Caco-2 (cell line): ENCODE results near the gene LRRC8E. TPM values are rescaled to one million over a fixed set of nuclear protein-coding genes. Genes with fewer than 3 reads are reported as not detected.

ENCODE experiments used
- BruUV-seq: library from RNA; stranded (reverse); fragments of 400-500 nt; replicated peaks from 2 replicates; lab custom pipeline; 2021; lab: Mats Ljungman, UMichigan
- CTCF ChIA-PET: fragments of 300-600 bp; sonication (Branson Sonifier 250); formaldehyde crosslinking; loops from one replicate; lab custom pipeline; 2022; ENCODE audit warnings: antibody characterized with exemption; lab: Charles Lee
- POLR2A ChIA-PET: fragments of 300-600 bp; sonication (Branson Sonifier 250); formaldehyde crosslinking; loops from one replicate; lab custom pipeline; 2022; ENCODE audit warnings: antibody characterized with exemption; lab: Charles Lee
- DNase-seq, 2 experiments: peaks; one replicate each; pipeline versions ENCODE4 v3.0.0 to v3.0.0-alpha.2; 2020 to 2022
- H3K27me3 ChIP-seq: replicated peaks from 2 replicates; pipeline ENCODE4 v1.6.0; 2011; ENCODE audit warnings: low read length; ENCODE audit not compliant: control insufficient read depth, insufficient read depth
- H3K36me3 ChIP-seq: 2 replicates; pipeline ENCODE4 v1.5.1; 2011; ENCODE audit warnings: low read length; ENCODE audit not compliant: control insufficient read depth, insufficient read depth
- H3K4me1 ChIP-seq: fragments of 250-450 bp; sonication (Bioruptor Pico); 2 replicates; pipeline ENCODE4 v1.5.1; 2020; ENCODE audit warnings: mild to moderate bottlenecking
- H3K4me3 ChIP-seq: 2 replicates; pipeline ENCODE4 v1.5.1; 2011; ENCODE audit warnings: low read depth, mild to moderate bottlenecking, control low read depth, low read length
- H3K9me3 ChIP-seq: fragments of 250-450 bp; sonication (Bioruptor Pico); 2 replicates; pipeline ENCODE4 v1.5.1; 2020; ENCODE audit warnings: mild to moderate bottlenecking, moderate library complexity
- H3K27ac Mint-ChIP-seq: one replicate; pipeline ENCODE4 v1.8.0; 2022; ENCODE audit warnings: mixed read lengths; ENCODE audit not compliant: unreplicated experiment
- H3K27me3 Mint-ChIP-seq: one replicate; pipeline ENCODE4 v1.8.0; 2022; ENCODE audit warnings: mixed read lengths; ENCODE audit not compliant: insufficient read depth, unreplicated experiment
- H3K36me3 Mint-ChIP-seq: one replicate; pipeline ENCODE4 v1.8.0; 2022; ENCODE audit warnings: mild to moderate bottlenecking, mixed read lengths; ENCODE audit not compliant: insufficient read depth, unreplicated experiment
- H3K4me1 Mint-ChIP-seq: one replicate; pipeline ENCODE4 v1.8.0; 2022; ENCODE audit warnings: low read depth, mixed read lengths; ENCODE audit not compliant: unreplicated experiment
- H3K4me3 Mint-ChIP-seq: one replicate; pipeline ENCODE4 v1.8.0; 2022; ENCODE audit warnings: mild to moderate bottlenecking, moderate library complexity, mixed read lengths; ENCODE audit not compliant: unreplicated experiment
- H3K9me3 Mint-ChIP-seq: one replicate; pipeline ENCODE4 v1.8.0; 2022; ENCODE audit warnings: mixed read lengths; ENCODE audit not compliant: unreplicated experiment
- CTCF ChIP-seq, 2 experiments: fragments of 200-600 bp in 1 of 2; IDR thresholded peaks; 1 replicate in 1 of 2; 2 replicates in 1 of 2; pipeline versions ENCODE4 v1.5.1 to v1.8.0; 2011 to 2022; ENCODE audit warnings: antibody characterized with exemption in 1 of 2, control low read depth in 1 of 2, inconsistent platforms in 1 of 2, low read depth in 1 of 2, low read length in 1 of 2, mild to moderate bottlenecking in 1 of 2, moderate library complexity in 1 of 2; ENCODE audit not compliant: insufficient read depth in 1 of 2, severe bottlenecking in 1 of 2, unreplicated experiment in 1 of 2
- intact Hi-C: fragments of 100-400 bp; cut with micrococcal nuclease; formaldehyde crosslinking; loops from one replicate; pipeline ENCODE4 v1.10.0; 2022; ENCODE audit not compliant: unreplicated experiment
- total RNA-seq: library from RNA; stranded (reverse); gene quantifications from 2 replicates; pipeline ENCODE4 v1.2.3, GENCODE V29; 2022

Gene LRRC8E
- total RNA-seq, 1 experiment from 2014 or later, result 6.7 TPM

DNA sequence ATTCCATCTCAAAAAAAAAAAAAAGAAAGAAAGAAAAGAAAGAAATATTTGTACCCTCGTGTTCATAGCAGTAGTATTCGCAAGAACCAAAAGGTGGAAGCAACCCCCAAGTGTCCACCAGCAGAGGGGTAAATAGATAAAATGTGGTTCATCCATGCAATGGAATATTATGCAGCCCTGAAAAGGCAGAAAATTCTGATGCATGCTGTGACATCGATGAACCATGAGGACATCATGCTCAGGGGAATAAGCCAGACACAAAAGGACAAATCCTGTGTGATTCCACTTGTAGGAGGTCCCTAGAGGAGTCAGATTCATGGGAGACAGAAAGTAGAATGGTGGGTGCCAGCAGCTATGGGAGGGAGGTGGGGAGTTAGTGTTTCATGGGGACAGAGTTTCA, 6.4 kb upstream of the LRRC8E start:
- ChIA-PET POLR2A (no interaction called here), CTCF (interaction anchor here (0.6 kb wide), 1 partner anchor 1994 kb away, joined by 3 read pairs; no protein-coding TSS in a partner anchor)
- Histone ChIP-seq H3K9me3 (no peaks in the 10 kb centered on the region), H3K27me3 (no peaks in the 10 kb centered on the region), H3K4me1 (no peaks in the 10 kb centered on the region), H3K36me3 (no peaks in the 10 kb centered on the region), H3K4me3 (no peak overlapping the region)
- no peak for DNase-seq
- Mint-ChIP-seq H3K4me3 (no peak overlapping the region), H3K27ac (no peak overlapping the region), H3K9me3 (no peaks in the 10 kb centered on the region), H3K4me1 (no peaks in the 10 kb centered on the region), H3K36me3 (no peaks in the 10 kb centered on the region), H3K27me3 (no peaks in the 10 kb centered on the region)
- TF ChIP-seq CTCF (IDR thresholded peaks at IDR 0.05; ENCODE audit: insufficient read depth in 1 of 2, low read depth in 1 of 2, low read length in 1 of 2, severe bottlenecking in 1 of 2, unreplicated experiment in 1 of 2), result no peak
- intact Hi-C loops, result no loop called here
- BruUV-seq, result no TSS peak

DNA sequence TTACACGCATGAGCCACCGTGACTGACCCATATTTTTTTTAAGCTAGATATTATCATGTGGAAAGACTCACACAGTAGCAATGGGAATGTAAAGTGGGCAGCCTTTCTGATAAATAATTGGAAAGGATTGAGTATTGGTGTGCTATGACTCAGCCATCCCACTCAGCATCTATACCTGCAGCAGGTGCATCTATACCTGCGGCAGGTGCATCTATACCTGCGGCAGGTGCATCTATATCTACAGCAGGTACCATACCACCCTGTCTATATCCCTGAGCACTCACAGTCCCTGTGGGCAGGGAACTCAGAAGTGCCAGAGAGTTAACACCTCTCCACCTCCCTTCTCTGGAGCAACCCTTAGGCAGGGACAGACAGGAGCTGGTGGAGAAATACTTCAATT, 5.2 kb upstream of the LRRC8E start:
- Histone ChIP-seq H3K36me3 (no peaks in the 10 kb centered on the region), H3K4me1 (peaks cover 7% of the 10 kb centered on the region; the same call in 1 of the 2 replicates), H3K9me3 (no peaks in the 10 kb centered on the region), H3K27me3 (no peaks in the 10 kb centered on the region), H3K4me3 (no peak overlapping the region)
- Mint-ChIP-seq H3K36me3 (no peaks in the 10 kb centered on the region), H3K9me3 (no peaks in the 10 kb centered on the region), H3K4me1 (no peaks in the 10 kb centered on the region), H3K27ac (no peak overlapping the region), H3K4me3 (no peak overlapping the region), H3K27me3 (no peaks in the 10 kb centered on the region)
- intact Hi-C loops, result no loop called here
- BruUV-seq, result no TSS peak
- DNase-seq, result no peak
- TF ChIP-seq CTCF (IDR thresholded peaks at IDR 0.05; ENCODE audit: insufficient read depth in 1 of 2, low read depth in 1 of 2, low read length in 1 of 2, severe bottlenecking in 1 of 2, unreplicated experiment in 1 of 2), result no peak
- ChIA-PET POLR2A (no interaction called here), CTCF (interaction anchor here (1.3 kb wide), 1 partner anchor 14 kb away, joined by 8 read pairs; no protein-coding TSS in a partner anchor)

DNA sequence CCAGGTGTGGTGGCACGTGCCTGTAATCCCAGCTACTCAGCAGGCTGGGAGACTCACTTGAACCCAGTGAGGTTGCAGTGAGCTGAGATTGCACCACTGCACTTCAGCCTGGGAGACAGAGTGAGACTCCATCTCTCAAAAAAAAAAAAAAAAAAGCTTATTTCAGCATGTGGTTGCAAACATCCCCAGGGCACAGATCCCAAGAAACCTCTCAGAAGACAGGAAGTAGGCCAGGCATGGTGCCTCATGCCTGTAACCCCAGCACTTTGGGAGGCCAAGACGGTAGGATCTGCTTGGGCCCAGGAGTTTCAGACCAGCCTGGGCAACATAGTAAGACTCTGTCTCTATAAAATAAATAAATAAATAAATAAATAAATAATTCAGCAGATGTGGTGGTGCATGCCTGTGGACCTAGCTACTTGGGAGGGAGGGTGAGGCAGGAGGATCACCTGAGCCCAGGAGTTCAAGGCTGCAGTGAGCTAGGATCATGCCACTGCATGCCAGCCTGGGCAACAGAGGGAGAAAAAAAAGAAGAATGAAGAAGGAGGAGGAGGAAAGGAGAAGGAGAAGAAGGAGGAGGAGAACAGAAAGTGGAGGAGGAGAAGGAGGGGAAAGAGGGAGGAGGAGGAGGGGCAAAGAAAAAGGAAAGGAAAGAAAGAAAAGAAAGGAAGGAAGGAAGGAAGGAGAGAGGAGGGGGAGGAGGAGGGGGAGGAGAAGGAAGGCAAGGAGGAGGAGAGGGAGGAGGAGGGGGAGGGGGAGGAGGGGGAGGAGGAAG, 4.3 kb upstream of the LRRC8E start:
- DNase-seq, result no peak
- no peaks in the 10 kb centered on the region for H3K4me1 Mint-ChIP-seq
- Histone ChIP-seq H3K9me3 (no peaks in the 10 kb centered on the region), H3K4me3 (no peak overlapping the region), H3K27me3 (no peaks in the 10 kb centered on the region), H3K4me1 (peaks cover 9% of the 10 kb centered on the region; the same call in 1 of the 2 replicates), H3K36me3 (no peaks in the 10 kb centered on the region)
- intact Hi-C loops, result no loop called here
- no peaks in the 10 kb centered on the region for H3K36me3 Mint-ChIP-seq
- H3K9me3 Mint-ChIP-seq, result no peaks in the 10 kb centered on the region
- BruUV-seq, result no TSS peak
- no peaks in the 10 kb centered on the region for H3K27me3 Mint-ChIP-seq
- H3K27ac Mint-ChIP-seq, result no peak overlapping the region
- POLR2A ChIA-PET, result no interaction called here
- H3K4me3 Mint-ChIP-seq, result no peak overlapping the region
- CTCF ChIA-PET, result interaction anchor here (1.3 kb wide), 1 partner anchor 15 kb away, joined by 8 read pairs; no protein-coding TSS in a partner anchor
- TF ChIP-seq CTCF (IDR thresholded peaks at IDR 0.05; ENCODE audit: insufficient read depth in 1 of 2, low read depth in 1 of 2, low read length in 1 of 2, severe bottlenecking in 1 of 2, unreplicated experiment in 1 of 2), result no peak
